HepG2 (cell line): Measurements from ENCODE around the gene TMEM247. TPM values are rescaled to one million over a fixed set of nuclear protein-coding genes. Genes with fewer than 3 reads are reported as not detected.
A peak's percentile ranks its signal among the peaks of the same experiment; 100 is the strongest.

Source experiments
- ATAC-seq: fragments of 200-7000 bp; cut with Tn5 transposase; 3 replicates; pipeline ENCODE4 v1.9.1; 2020; ENCODE audit warnings: mild to moderate bottlenecking, moderate library complexity
- BruUV-seq: library from RNA; stranded (reverse); fragments of 400-500 nt; replicated peaks from 2 replicates; lab custom pipeline; 2021; lab: Mats Ljungman, UMichigan
- CTCF ChIA-PET: fragments of 300-600 bp; formaldehyde crosslinking; extraction: SDS; loops from one replicate; lab custom pipeline; 2021; ENCODE audit warnings: low total read pairs, inconsistent platforms, low intra/inter-chr PET ratio; lab: Yijun Ruan, JAX
- POLR2A ChIA-PET: fragments of 350-600 bp; sonication (Branson Sonifier 250); formaldehyde crosslinking; loops from one replicate; lab custom pipeline; 2020; ENCODE audit warnings: antibody characterized with exemption, inconsistent platforms; lab: Yijun Ruan, JAX
- DNase-seq: peaks from one replicate; pipeline ENCODE4 v3.0.0-alpha.2; 2015; ENCODE audit warnings: low spot score
- FAIRE-seq: peaks from 3 replicates; lab custom pipeline; 2011; peaks lifted over from hg19 to GRCh38; lab: Jason Lieb, UNC
- H2AFZ ChIP-seq: one replicate; pipeline ENCODE4 v1.6.1; 2011; ENCODE audit warnings: low read length, inconsistent platforms
- H3K27ac ChIP-seq: fragments of 300-600 bp; 3 replicates; pipeline ENCODE4 v1.8.0; 2011; ENCODE audit warnings: mixed run types, mild to moderate bottlenecking, mixed read lengths, low read length, inconsistent platforms; ENCODE audit not compliant: insufficient read depth; ENCODE audit errors: extremely low read length
- H3K27me3 ChIP-seq, 2 experiments: fragments of 200-600 bp in 1 of 2; 2 replicates in 1 of 2; 3 replicates in 1 of 2; pipeline versions ENCODE4 v1.6.0 to v1.8.0; 2011; ENCODE audit warnings: low read length in 2 of 2, mild to moderate bottlenecking in 2 of 2, moderate library complexity in 2 of 2, inconsistent platforms in 1 of 2; ENCODE audit not compliant: insufficient read depth in 2 of 2, control insufficient read depth in 1 of 2
- H3K36me3 ChIP-seq, 2 experiments: fragments of 200-600 bp in 1 of 2; replicated peaks in 1 of 2; 2 replicates in 1 of 2; 3 replicates in 1 of 2; pipeline versions ENCODE4 v1.5.1 to v1.8.0; 2011; ENCODE audit warnings: low read length in 2 of 2, inconsistent platforms in 1 of 2; ENCODE audit not compliant: insufficient read depth in 2 of 2, control insufficient read depth in 1 of 2
- H3K4me1 ChIP-seq: 2 replicates; pipeline ENCODE4 v1.5.1; 2012; ENCODE audit warnings: low read length, inconsistent platforms; ENCODE audit not compliant: insufficient read depth
- H3K4me2 ChIP-seq: 2 replicates; pipeline ENCODE4 v1.6.0; 2011; ENCODE audit warnings: low read depth, low read length, inconsistent platforms
- H3K4me3 ChIP-seq, 3 experiments: fragments of 200-600 bp in 1 of 3; sonication (generic), shearing (Covaris generic) in 1 of 3; replicated peaks in 1 of 3; 2 replicates each; pipeline ENCODE4 v1.5.1; 2011 to 2016; ENCODE audit warnings: low read length in 3 of 3, inconsistent platforms in 2 of 3, low read depth in 2 of 3, mild to moderate bottlenecking in 2 of 3, control low read depth in 1 of 3, mixed read lengths in 1 of 3; ENCODE audit not compliant: insufficient read depth in 1 of 3
- H3K79me2 ChIP-seq: one replicate; pipeline ENCODE4 v1.6.1; 2011; ENCODE audit warnings: low read length, inconsistent platforms; ENCODE audit not compliant: insufficient read depth
- H3K9ac ChIP-seq: 2 replicates; pipeline ENCODE4 v1.6.0; 2011; ENCODE audit warnings: mild to moderate bottlenecking, low read depth, low read length, inconsistent platforms; ENCODE audit not compliant: insufficient read depth
- H3K9me3 ChIP-seq: 2 replicates; pipeline ENCODE4 v1.5.1; 2012; ENCODE audit warnings: mild to moderate bottlenecking, low read length
- H4K20me1 ChIP-seq: 2 replicates; pipeline ENCODE4 v1.6.0; 2011; ENCODE audit warnings: inconsistent platforms, mild to moderate bottlenecking, low read length, moderate library complexity; ENCODE audit not compliant: insufficient read depth
- ADNP ChIP-seq: sonication (generic); formaldehyde crosslinking; IDR thresholded peaks from 2 replicates; pipeline ENCODE4 v1.4.0; 2020; ENCODE audit warnings: missing genetic modification reagents
- ARNT ChIP-seq: fragments of 450-650 bp; IDR thresholded peaks from 2 replicates; pipeline ENCODE4 v1.6.1; 2017
- CENPT ChIP-seq: sonication (generic); formaldehyde crosslinking; IDR thresholded peaks from 2 replicates; pipeline ENCODE4 v1.8.0; 2022; ENCODE audit warnings: low read depth, mild to moderate bottlenecking, moderate library complexity, missing genetic modification reagents
- CREB1 ChIP-seq, 2 experiments: fragments of 450-650 bp in 1 of 2; IDR thresholded peaks; 2 replicates each; pipeline ENCODE4 v1.6.1; 2016 to 2017; ENCODE audit warnings: control low read depth in 1 of 2, mild to moderate bottlenecking in 1 of 2, missing compliant biosample characterization in 1 of 2, missing genetic modification characterization in 1 of 2
- HMG20A ChIP-seq: IDR thresholded peaks from 2 replicates; pipeline ENCODE4 v1.6.1; 2016; ENCODE audit warnings: borderline replicate concordance
- IRX3 ChIP-seq: sonication (generic); formaldehyde crosslinking; IDR thresholded peaks from 2 replicates; pipeline ENCODE4 v1.8.1; 2023; ENCODE audit warnings: mild to moderate bottlenecking, low read depth, missing genetic modification reagents, borderline replicate concordance
- KDM5A ChIP-seq: fragments of 200-600 bp; sonication (generic); IDR thresholded peaks from 2 replicates; pipeline ENCODE4 v1.7.0; 2018; ENCODE audit warnings: antibody characterized with exemption, mild to moderate bottlenecking, low read length, borderline replicate concordance
- MAFF ChIP-seq: IDR thresholded peaks from 2 replicates; pipeline ENCODE4 v1.6.1; 2011; ENCODE audit warnings: low read depth, low read length, improper control_type of control experiment
- MAFK ChIP-seq, 2 experiments: IDR thresholded peaks in 1 of 2; conservative IDR thresholded peaks in 1 of 2; 2 replicates each; pipeline ENCODE4 v1.6.1; 2011; ENCODE audit warnings: improper control_type of control experiment in 2 of 2, low read length in 2 of 2
- MEIS2 ChIP-seq: sonication (generic); formaldehyde crosslinking; IDR thresholded peaks from 2 replicates; pipeline ENCODE4 v1.9.0; 2021; ENCODE audit warnings: mild to moderate bottlenecking, missing genetic modification reagents
- NCOA1 ChIP-seq: sonication (generic); formaldehyde crosslinking; IDR thresholded peaks from 2 replicates; pipeline ENCODE4 v1.9.0; 2021; ENCODE audit warnings: missing genetic modification reagents
- NKX3-1 ChIP-seq: sonication (generic); formaldehyde crosslinking; IDR thresholded peaks from 2 replicates; pipeline ENCODE4 v1.5.0; 2020; ENCODE audit warnings: missing genetic modification reagents
- RAD51 ChIP-seq: fragments of 450-650 bp; IDR thresholded peaks from 2 replicates; pipeline ENCODE4 v1.6.1; 2016; ENCODE audit warnings: borderline replicate concordance
- SMAD3 ChIP-seq: sonication (generic); formaldehyde crosslinking; IDR thresholded peaks from 2 replicates; pipeline ENCODE4 v1.4.0; 2020; ENCODE audit warnings: missing genetic modification reagents
- ZNF224 ChIP-seq: sonication (generic); formaldehyde crosslinking; IDR thresholded peaks from 2 replicates; pipeline ENCODE4 v1.5.0; 2020; ENCODE audit warnings: mild to moderate bottlenecking, missing genetic modification reagents
- ZNF547 ChIP-seq: sonication (generic); formaldehyde crosslinking; IDR thresholded peaks from 2 replicates; pipeline ENCODE4 v1.5.1; 2020; ENCODE audit warnings: mild to moderate bottlenecking, missing genetic modification reagents
- ZNF737 ChIP-seq: sonication (generic); formaldehyde crosslinking; IDR thresholded peaks from 2 replicates; pipeline ENCODE4 v1.5.0; 2020; ENCODE audit warnings: missing genetic modification reagents, mild to moderate bottlenecking, borderline replicate concordance
- WGBS: methylation state at CpG from one replicate; pipeline ENCODE4 v1.1.6; 2017; ENCODE audit warnings: low lambda C conversion rate; 5-methylcytosine and 5-hydroxymethylcytosine counted together
- in situ Hi-C: cut with HindIII; loops from 2 replicates; pipeline ENCODE4 v1.10.0; 2017; ENCODE audit warnings: low pct_unique_long_range_greater_than_20kb; ENCODE audit not compliant: extremely low pct_ligation_motif_present
- intact Hi-C: fragments of 100-400 bp; cut with micrococcal nuclease; formaldehyde crosslinking; loops from one replicate; pipeline ENCODE4 v1.10.0; 2022; ENCODE audit not compliant: unreplicated experiment
- polyA plus RNA-seq, 8 experiments: library from polyadenylated mRNA; depleted of rRNA in 3 of 8; stranded (reverse) in 7 of 8; unstranded in 1 of 8; fragments of >200 nt; fragmentation: Illumina TruSeq in 4 of 8; extraction: Trizol in 4 of 8; gene quantifications; 2 replicates each; pipeline versions ENCODE4 v1.2.1 to v1.2.3, GENCODE V29; 2011 to 2016; ENCODE audit warnings: low read depth in 4 of 8, missing spikeins in 1 of 8, mixed read lengths in 1 of 8; ENCODE audit not compliant: insufficient read depth in 1 of 8
- total RNA-seq, 5 experiments: library from RNA; depleted of rRNA; stranded (reverse); fragments of >200 nt; fragmentation: Illumina TruSeq; extraction: Trizol; gene quantifications; 2 replicates each; pipeline ENCODE4 v1.2.3, GENCODE V29; 2016; ENCODE audit warnings: low read depth in 1 of 5
- TF ChIP-seq, protein P1 (sequence below): sonication (generic); formaldehyde crosslinking; IDR thresholded peaks from 2 replicates; pipeline ENCODE4 v1.4.0; 2020; ENCODE audit warnings: missing genetic modification reagents
- TF ChIP-seq, protein P2 (sequence below): sonication (generic); formaldehyde crosslinking; IDR thresholded peaks from 2 replicates; pipeline ENCODE4 v1.4.0; 2020; ENCODE audit warnings: missing genetic modification reagents, mild to moderate bottlenecking, borderline replicate concordance

Gene TMEM247
- total and polyA plus RNA-seq, 2 of the 13 experiments (the other 11 are each of a cell fraction or from before 2014, with no cell fraction given): not detected

DNA sequence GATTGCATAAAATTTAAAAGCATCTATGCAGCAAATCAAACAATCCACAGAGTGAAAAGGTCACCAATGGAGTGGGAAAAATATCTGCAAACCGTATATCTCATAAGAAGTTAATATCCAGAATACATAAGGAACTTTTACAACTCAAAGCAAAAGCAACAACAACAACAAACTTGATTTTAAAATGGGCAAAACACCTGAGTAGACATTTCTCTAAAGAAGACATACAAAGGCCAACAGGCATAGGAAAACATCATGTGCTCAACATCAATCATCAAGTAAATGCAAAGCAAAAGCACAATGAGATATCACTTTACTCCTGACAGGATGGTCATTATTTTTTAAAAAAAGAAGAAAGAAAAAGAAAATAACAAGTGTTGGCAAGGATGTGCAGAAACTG, 38.1 kb downstream of the TMEM247 start:
- ATAC-seq: no peak
- WGBS: 2% methylated on average over 1 of the region's 1 CpG

DNA sequence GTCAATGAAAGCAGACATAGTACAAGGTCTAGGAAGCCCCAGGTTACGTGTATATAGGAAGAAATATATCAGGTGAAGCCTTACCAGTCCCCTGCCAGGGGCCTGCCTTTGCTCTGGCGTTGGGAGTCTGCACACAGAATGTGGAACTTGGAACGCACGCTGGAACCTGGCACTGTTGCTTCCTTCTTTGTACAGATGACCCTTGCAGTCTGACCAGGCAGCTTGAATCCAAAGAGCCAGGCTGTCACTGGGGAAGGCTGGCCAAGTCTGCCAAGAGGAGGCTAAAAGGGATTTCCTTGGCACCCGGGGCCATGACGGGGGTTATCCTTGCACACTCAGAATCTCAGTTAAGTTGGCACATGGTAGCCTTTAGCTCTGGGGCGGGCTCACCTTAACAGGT, 39.5 kb downstream of the TMEM247 start:
- in situ Hi-C loops: no loop called here
- Histone ChIP-seq H3K36me3 (no peaks in the 10 kb centered on the region), H3K9ac (no peak overlapping the region), H3K4me1 (no peaks in the 10 kb centered on the region; the same call in 1 of the 2 replicates), H3K4me2 (no peak overlapping the region), H3K79me2 (no peaks in the 10 kb centered on the region), H2AFZ (no peak overlapping the region), H3K27ac (no peak overlapping the region), H4K20me1 (no peaks in the 10 kb centered on the region), H3K9me3 (0 out of 2 replicates have a peak, but pooled peaks cover 5% of the 10 kb centered on the region), H3K4me3 (no peak overlapping the region), H3K27me3 (peaks cover 0 to 4% of the 10 kb centered on the region in 2 experiments; a peak in 3 of 5 replicates)
- TF ChIP-seq MEIS2 (CRISPR knock-in tag): no peak
- no peak for TF ChIP-seq ADNP (CRISPR knock-in tag)
- TF ChIP-seq NKX3-1 (CRISPR knock-in tag): no peak
- no peak for TF ChIP-seq SMAD3 (CRISPR knock-in tag)
- TF ChIP-seq RAD51: no peak
- TF ChIP-seq HMG20A (CRISPR knock-in tag): no peak
- TF ChIP-seq ZNF737 (CRISPR knock-in tag): no peak
- TF ChIP-seq, protein P1, sequence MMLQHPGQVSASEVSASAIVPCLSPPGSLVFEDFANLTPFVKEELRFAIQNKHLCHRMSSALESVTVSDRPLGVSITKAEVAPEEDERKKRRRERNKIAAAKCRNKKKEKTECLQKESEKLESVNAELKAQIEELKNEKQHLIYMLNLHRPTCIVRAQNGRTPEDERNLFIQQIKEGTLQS (CRISPR knock-in tag): no peak
- TF ChIP-seq KDM5A: no peak
- TF ChIP-seq, protein P2, sequence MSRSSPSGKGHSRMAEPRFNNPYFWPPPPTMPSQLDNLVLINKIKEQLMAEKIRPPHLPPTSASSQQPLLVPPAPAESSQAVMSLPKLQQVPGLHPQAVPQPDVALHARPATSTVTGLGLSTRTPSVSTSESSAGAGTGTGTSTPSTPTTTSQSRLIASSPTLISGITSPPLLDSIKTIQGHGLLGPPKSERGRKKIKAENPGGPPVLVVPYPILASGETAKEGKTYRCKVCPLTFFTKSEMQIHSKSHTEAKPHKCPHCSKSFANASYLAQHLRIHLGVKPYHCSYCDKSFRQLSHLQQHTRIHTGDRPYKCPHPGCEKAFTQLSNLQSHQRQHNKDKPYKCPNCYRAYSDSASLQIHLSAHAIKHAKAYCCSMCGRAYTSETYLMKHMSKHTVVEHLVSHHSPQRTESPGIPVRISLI (CRISPR knock-in tag): no peak
- TF ChIP-seq ARNT: no peak
- TF ChIP-seq IRX3: no peak
- no peak for TF ChIP-seq CENPT (CRISPR knock-in tag)
- no peak for TF ChIP-seq CREB1 (IDR thresholded peaks at IDR 0.05)
- TF ChIP-seq CREB1 (CRISPR knock-in tag; IDR thresholded peaks at IDR 0.05): no peak
- no peak for TF ChIP-seq ZNF547 (CRISPR knock-in tag)
- TF ChIP-seq ZNF224 (CRISPR knock-in tag): no peak
- POLR2A ChIA-PET: no interaction called here
- 20% methylated on average over 6 of the region's 7 CpGs for WGBS
- DNase-seq (no peak), ATAC-seq (peak; percentile 33; the same call in 1 of the 3 replicates), FAIRE-seq (no peak)
- CTCF ChIA-PET: no interaction called here
- BruUV-seq: no TSS peak
- intact Hi-C loops: no loop called here

More for the DNA sequence above, 38.1 kb downstream of the TMEM247 start:
- CTCF ChIA-PET: no interaction called here
- no TSS peak for BruUV-seq
- Histone ChIP-seq H3K36me3 (no peaks in the 10 kb centered on the region), H3K9me3 (0 out of 2 replicates have a peak, but pooled peaks cover 5% of the 10 kb centered on the region), H3K27ac (no peak overlapping the region), H3K4me3 (no peak overlapping the region), H2AFZ (no peak overlapping the region), H3K27me3 (peaks cover 0 to 12% of the 10 kb centered on the region in 2 experiments; a peak in 4 of 5 replicates), H3K9ac (no peak overlapping the region)
- in situ Hi-C loops: no loop called here
- 0 out of 2 replicates have a peak, but pooled peaks have one; percentile 13 for TF ChIP-seq MAFF
- peak in 1 of 2 experiments; percentile 54; a peak in 1 of 4 replicates for TF ChIP-seq MAFK (conservative IDR thresholded peaks at IDR 0.05 in 1 of 2, IDR thresholded peaks at IDR 0.05 in 1 of 2; ENCODE audit: low read length in 2 of 2)
- no peak for TF ChIP-seq NCOA1 (CRISPR knock-in tag)
- TF ChIP-seq, all 625 proteins: peak for 2
- intact Hi-C loops: no loop called here
- DNase-seq (no peak), FAIRE-seq (no peak)
- POLR2A ChIA-PET: no interaction called here
- H4K20me1 ChIP-seq: no peaks in the 10 kb centered on the region
- H3K79me2 ChIP-seq: no peaks in the 10 kb centered on the region
- no peak overlapping the region for H3K4me2 ChIP-seq
- no peaks in the 10 kb centered on the region; the same call in 1 of the 2 replicates for H3K4me1 ChIP-seq
